ENCODE measurements around the gene AATK. TPM values are rescaled to one million over a fixed set of nuclear protein-coding genes. Genes with fewer than 3 reads are reported as not detected.

The AATK gene
- total and polyA plus RNA-seq, 2 experiments from 2014 or later: 1.1 to 5.0 TPM

DNA sequence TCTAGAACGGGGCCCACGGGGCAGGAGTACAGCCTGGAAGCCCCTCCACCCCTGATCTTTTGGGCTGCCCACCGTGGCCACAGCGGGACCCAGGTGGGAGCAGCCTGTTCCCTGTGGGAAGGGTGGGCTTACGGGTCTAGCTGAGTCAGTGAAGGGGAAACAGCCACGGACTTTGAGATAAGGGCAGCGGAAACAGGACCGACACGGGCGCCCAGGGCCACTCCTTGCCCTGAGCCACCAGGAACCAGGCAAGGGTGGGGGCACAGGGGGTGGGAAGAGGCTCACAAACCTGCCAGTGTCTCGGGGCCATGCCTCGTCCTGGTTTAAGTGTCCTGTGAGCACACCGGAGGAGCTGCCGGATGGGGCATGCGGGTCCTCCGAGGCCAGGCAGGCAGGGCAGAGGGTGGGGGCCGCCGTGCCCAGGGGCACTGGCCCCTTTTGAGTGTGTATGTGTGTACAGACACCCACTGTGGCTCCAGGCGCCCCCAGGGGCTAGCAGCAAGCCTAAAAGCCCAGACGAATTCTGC is 48.3 kb downstream of the AATK start:
- Histone ChIP-seq H3K4me3 (no peak overlapping the region), H2AFZ (no peak overlapping the region), H4K20me1 (replicated peaks; ENCODE audit: insufficient read depth) (no peaks in the 10 kb centered on the region), H3F3A (replicated peaks; ENCODE audit: low read depth) (no peaks in the 10 kb centered on the region), H3K36me3 (ENCODE audit: insufficient read depth) (no peaks in the 10 kb centered on the region), H3K4me1 (ENCODE audit: insufficient read depth) (no peaks in the 10 kb centered on the region), H3K27ac (ENCODE audit: low read depth) (no peak overlapping the region), H3K27me3 (ENCODE audit: insufficient read depth) (no peaks in the 10 kb centered on the region), H3K4me2 (no peak overlapping the region), H3K9me2 (ENCODE audit: insufficient read depth) (no peaks in the 10 kb centered on the region), H3K79me2 (replicated peaks; ENCODE audit: insufficient read depth) (no peaks in the 10 kb centered on the region)
- peaks cover 3% of the 10 kb centered on the region; the same call in 2 of the 3 replicates for H3K4me1 Mint-ChIP-seq
- H3K4me3 Mint-ChIP-seq: no peak overlapping the region
- H3K27ac Mint-ChIP-seq: no peak overlapping the region
- TF ChIP-seq NANOG (IDR thresholded peaks at IDR 0.05; ENCODE audit: borderline replicate concordance) (no peak), REST (IDR thresholded peaks at IDR 0.05; ENCODE audit: unreplicated experiment) (no peak)
- H3K36me3 Mint-ChIP-seq (ENCODE audit: low read depth): no peaks in the 10 kb centered on the region
- no peak for DNase-seq (ENCODE audit: low spot score)
- H3K27me3 Mint-ChIP-seq (ENCODE audit: insufficient read depth, low read depth, poor library complexity): peaks cover 13% of the 10 kb centered on the region
- ATAC-seq: no peak
- no peaks in the 10 kb centered on the region for H3K9me3 Mint-ChIP-seq

- Mint-ChIP-seq H3K9me3 (no peaks in the 10 kb centered on the region), H3K4me3 (no peak overlapping the region), H3K4me1 (peaks cover 3% of the 10 kb centered on the region; the same call in 2 of the 3 replicates), H3K27me3 (ENCODE audit: insufficient read depth, low read depth, poor library complexity) (peaks cover 11% of the 10 kb centered on the region), H3K36me3 (ENCODE audit: low read depth) (no peaks in the 10 kb centered on the region), H3K27ac (no peak overlapping the region)
- Histone ChIP-seq H3F3A (replicated peaks; ENCODE audit: low read depth) (no peaks in the 10 kb centered on the region), H3K79me2 (replicated peaks; ENCODE audit: insufficient read depth) (no peaks in the 10 kb centered on the region), H2AFZ (no peak overlapping the region), H3K4me2 (no peak overlapping the region), H3K36me3 (ENCODE audit: insufficient read depth) (no peaks in the 10 kb centered on the region), H3K4me3 (no peak overlapping the region), H3K27me3 (ENCODE audit: insufficient read depth) (no peaks in the 10 kb centered on the region), H4K20me1 (replicated peaks; ENCODE audit: insufficient read depth) (no peaks in the 10 kb centered on the region), H3K4me1 (ENCODE audit: insufficient read depth) (no peaks in the 10 kb centered on the region), H3K27ac (ENCODE audit: low read depth) (no peak overlapping the region), H3K9me2 (ENCODE audit: insufficient read depth) (no peaks in the 10 kb centered on the region)
- ATAC-seq (no peak), DNase-seq (ENCODE audit: low spot score) (no peak)
- TF ChIP-seq NANOG (IDR thresholded peaks at IDR 0.05; ENCODE audit: borderline replicate concordance): no peak
- no peak for TF ChIP-seq EZH2phosphoT487 (IDR thresholded peaks at IDR 0.05; ENCODE audit: unreplicated experiment)
Measured at GRCh38 chr17:81116704-81117103, 49.3 kb downstream of the AATK start.

- no peaks in the 10 kb centered on the region for H3K36me3 Mint-ChIP-seq (ENCODE audit: low read depth)
- no peak overlapping the region for H3K4me3 ChIP-seq
- no peak overlapping the region for H3K4me2 ChIP-seq
- H3K27ac Mint-ChIP-seq: no peak overlapping the region
- H3K79me2 ChIP-seq (replicated peaks; ENCODE audit: insufficient read depth): no peaks in the 10 kb centered on the region
- no peaks in the 10 kb centered on the region for H3K36me3 ChIP-seq (ENCODE audit: insufficient read depth)
- H3K4me1 Mint-ChIP-seq: peaks cover 3% of the 10 kb centered on the region; the same call in 2 of the 3 replicates
- no peaks in the 10 kb centered on the region for H3K4me1 ChIP-seq (ENCODE audit: insufficient read depth)
- peaks cover 11% of the 10 kb centered on the region for H3K27me3 Mint-ChIP-seq (ENCODE audit: insufficient read depth, low read depth, poor library complexity)
- ATAC-seq: no peak
- no peaks in the 10 kb centered on the region for H3K9me2 ChIP-seq (ENCODE audit: insufficient read depth)
- no peak overlapping the region for H2AFZ ChIP-seq
- DNase-seq (ENCODE audit: low spot score): no peak
- no peaks in the 10 kb centered on the region for H4K20me1 ChIP-seq (replicated peaks; ENCODE audit: insufficient read depth)
- H3K9me3 Mint-ChIP-seq: no peaks in the 10 kb centered on the region
- H3K27me3 ChIP-seq (ENCODE audit: insufficient read depth): no peaks in the 10 kb centered on the region
- H3K4me3 Mint-ChIP-seq: no peak overlapping the region
- H3K27ac ChIP-seq (ENCODE audit: low read depth): no peak overlapping the region
- H3F3A ChIP-seq (replicated peaks; ENCODE audit: low read depth): no peaks in the 10 kb centered on the region
- TF ChIP-seq REST (IDR thresholded peaks at IDR 0.05; ENCODE audit: unreplicated experiment) (no peak), NANOG (IDR thresholded peaks at IDR 0.05; ENCODE audit: borderline replicate concordance) (no peak), EZH2phosphoT487 (IDR thresholded peaks at IDR 0.05; ENCODE audit: unreplicated experiment) (no peak)
- TF ChIP-seq, protein P1, sequence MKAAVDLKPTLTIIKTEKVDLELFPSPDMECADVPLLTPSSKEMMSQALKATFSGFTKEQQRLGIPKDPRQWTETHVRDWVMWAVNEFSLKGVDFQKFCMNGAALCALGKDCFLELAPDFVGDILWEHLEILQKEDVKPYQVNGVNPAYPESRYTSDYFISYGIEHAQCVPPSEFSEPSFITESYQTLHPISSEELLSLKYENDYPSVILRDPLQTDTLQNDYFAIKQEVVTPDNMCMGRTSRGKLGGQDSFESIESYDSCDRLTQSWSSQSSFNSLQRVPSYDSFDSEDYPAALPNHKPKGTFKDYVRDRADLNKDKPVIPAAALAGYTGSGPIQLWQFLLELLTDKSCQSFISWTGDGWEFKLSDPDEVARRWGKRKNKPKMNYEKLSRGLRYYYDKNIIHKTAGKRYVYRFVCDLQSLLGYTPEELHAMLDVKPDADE (IDR thresholded peaks at IDR 0.05): no peak
Measured at GRCh38 chr17:81115749-81116464, 50.1 kb downstream of the AATK start.

Data from GM23338 (cell line).